Activated naive CD4-positive, alpha-beta T cell treated with anti-CD3 and anti-CD28 coated beads, Interleukin-2, amount 50 U/mL, for 16 hours (primary cell): ENCODE results near the gene HOXD8.

Experiments used
- DNase-seq: peaks from one replicate; pipeline ENCODE4 v3.0.0-alpha.2; 2020

The HOXD8 gene

GRCh38 chr2:176174824-176175708 lies 45.6 kb downstream of the HOXD8 start:
- DNase-seq, result no peak

GRCh38 chr2:176175709-176176607 lies 46.5 kb downstream of the HOXD8 start:
- DNase-seq, result no peak

GRCh38 chr2:176177580-176178037 lies 48.1 kb downstream of the HOXD8 start:
- no peak for DNase-seq

- DNase-seq, result no peak
Observed at GRCh38 chr2:176178038-176178756, 48.7 kb downstream of the HOXD8 start.

- no peak for DNase-seq
Observed at GRCh38 chr2:176178757-176179295, 49.3 kb downstream of the HOXD8 start.

GRCh38 chr2:176181551-176181950 lies 52.0 kb downstream of the HOXD8 start:
- DNase-seq, result no peak
